DOHH2 (cell line): Measurements from ENCODE around the gene NRCAM.
"Not testable (repeated sequence)": the region's sequence is repeated elsewhere in the genome, so short reads cannot be mapped to it uniquely, and the experiment has no call there.

ENCODE experiments used
- H3F3A ChIP-seq: fragments of 200-600 bp; sonication (generic), shearing (Covaris generic); 2 replicates; pipeline ENCODE4 v1.6.0; 2016; ENCODE audit warnings: antibody characterized with exemption, mild to moderate bottlenecking; ENCODE audit not compliant: control insufficient read depth, insufficient read depth
- H3K27ac ChIP-seq: fragments of 200-600 bp; sonication (generic); 2 replicates; pipeline ENCODE4 v1.5.1; 2014; ENCODE audit warnings: low read depth, mild to moderate bottlenecking, low read length, moderate library complexity
- H3K27me3 ChIP-seq: fragments of 200-600 bp; sonication (generic); 2 replicates; pipeline ENCODE4 v1.6.1; 2014; ENCODE audit warnings: mild to moderate bottlenecking, low read length, mixed read lengths; ENCODE audit not compliant: control insufficient read depth
- H3K36me3 ChIP-seq: fragments of 200-600 bp; sonication (generic); 2 replicates; pipeline ENCODE4 v1.6.1; 2014; ENCODE audit warnings: mild to moderate bottlenecking, low read length, moderate library complexity, mixed read lengths; ENCODE audit not compliant: control insufficient read depth
- H3K4me1 ChIP-seq: fragments of 200-600 bp; sonication (generic); 2 replicates; pipeline ENCODE4 v1.6.1; 2014; ENCODE audit warnings: mild to moderate bottlenecking, low read length, mixed read lengths; ENCODE audit not compliant: control insufficient read depth
- H3K4me2 ChIP-seq: fragments of 200-600 bp; sonication (generic); 2 replicates; pipeline ENCODE4 v1.6.0; 2014; ENCODE audit warnings: mild to moderate bottlenecking, low read length, moderate library complexity
- H3K4me3 ChIP-seq: fragments of 200-600 bp; sonication (generic); 2 replicates; pipeline ENCODE4 v1.5.1; 2014; ENCODE audit warnings: mild to moderate bottlenecking, low read length, mixed read lengths
- H3K79me2 ChIP-seq: fragments of 200-600 bp; sonication (generic); 2 replicates; pipeline ENCODE4 v1.6.1; 2014; ENCODE audit warnings: mild to moderate bottlenecking, low read length, mixed read lengths; ENCODE audit not compliant: control insufficient read depth
- H3K9me2 ChIP-seq: fragments of 200-600 bp; sonication (generic); replicated peaks from 2 replicates; pipeline ENCODE4 v1.6.1; 2014; ENCODE audit warnings: mild to moderate bottlenecking, low read length, mixed read lengths; ENCODE audit not compliant: control insufficient read depth
- H3K9me3 ChIP-seq: fragments of 200-600 bp; sonication (generic); 2 replicates; pipeline ENCODE4 v1.6.1; 2014; ENCODE audit warnings: antibody characterized with exemption, low read length, mixed read lengths; ENCODE audit not compliant: control insufficient read depth, insufficient read depth
- H4K20me1 ChIP-seq: fragments of 200-600 bp; sonication (generic); 2 replicates; pipeline ENCODE4 v1.6.0; 2014; ENCODE audit warnings: low read depth, mild to moderate bottlenecking, antibody characterized with exemption, low read length, moderate library complexity; ENCODE audit not compliant: control insufficient read depth, insufficient read depth
- EZH2phosphoT487 ChIP-seq: fragments of 200-600 bp; sonication (generic); IDR thresholded peaks from 2 replicates; pipeline ENCODE4 v1.6.1; 2017; ENCODE audit warnings: borderline replicate concordance, mild to moderate bottlenecking, antibody characterized with exemption, low read length, moderate library complexity, mixed read lengths
- TF ChIP-seq, protein P1 (sequence below): fragments of 200-600 bp; sonication (generic); IDR thresholded peaks from one replicate; pipeline ENCODE4 v1.5.1; 2014; ENCODE audit warnings: antibody characterized with exemption, mild to moderate bottlenecking, low read depth, low read length; ENCODE audit not compliant: poor library complexity, severe bottlenecking

The NRCAM gene

DNA sequence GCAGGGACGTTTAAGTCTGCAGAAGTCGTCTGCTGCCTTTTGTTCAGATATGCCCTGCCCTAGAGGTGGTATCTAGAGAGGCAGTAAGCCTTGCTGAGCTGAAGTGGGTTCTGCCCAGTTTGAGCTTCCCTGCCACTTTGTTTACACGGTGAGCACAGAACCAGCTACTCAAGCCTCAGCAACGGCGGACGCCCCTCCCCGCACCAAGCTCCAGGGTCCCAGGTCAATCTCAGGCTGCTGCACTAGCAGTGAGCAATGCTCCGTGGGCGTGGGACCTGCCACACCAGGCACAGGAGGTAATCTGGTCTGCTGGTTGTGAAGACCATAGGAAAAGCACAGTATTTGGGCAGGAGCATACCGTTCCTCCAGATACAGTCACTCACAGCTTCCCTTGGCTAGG is 178.0 kb downstream of the NRCAM start:
- no peaks in the 10 kb centered on the region for H3F3A ChIP-seq
- no peak overlapping the region for H3K27ac ChIP-seq
- H4K20me1 ChIP-seq, result no peaks in the 10 kb centered on the region
- no peaks in the 10 kb centered on the region for H3K9me3 ChIP-seq
- H3K27me3 ChIP-seq, result no peaks in the 10 kb centered on the region
- TF ChIP-seq EZH2phosphoT487, result no peak
- TF ChIP-seq, protein P1, sequence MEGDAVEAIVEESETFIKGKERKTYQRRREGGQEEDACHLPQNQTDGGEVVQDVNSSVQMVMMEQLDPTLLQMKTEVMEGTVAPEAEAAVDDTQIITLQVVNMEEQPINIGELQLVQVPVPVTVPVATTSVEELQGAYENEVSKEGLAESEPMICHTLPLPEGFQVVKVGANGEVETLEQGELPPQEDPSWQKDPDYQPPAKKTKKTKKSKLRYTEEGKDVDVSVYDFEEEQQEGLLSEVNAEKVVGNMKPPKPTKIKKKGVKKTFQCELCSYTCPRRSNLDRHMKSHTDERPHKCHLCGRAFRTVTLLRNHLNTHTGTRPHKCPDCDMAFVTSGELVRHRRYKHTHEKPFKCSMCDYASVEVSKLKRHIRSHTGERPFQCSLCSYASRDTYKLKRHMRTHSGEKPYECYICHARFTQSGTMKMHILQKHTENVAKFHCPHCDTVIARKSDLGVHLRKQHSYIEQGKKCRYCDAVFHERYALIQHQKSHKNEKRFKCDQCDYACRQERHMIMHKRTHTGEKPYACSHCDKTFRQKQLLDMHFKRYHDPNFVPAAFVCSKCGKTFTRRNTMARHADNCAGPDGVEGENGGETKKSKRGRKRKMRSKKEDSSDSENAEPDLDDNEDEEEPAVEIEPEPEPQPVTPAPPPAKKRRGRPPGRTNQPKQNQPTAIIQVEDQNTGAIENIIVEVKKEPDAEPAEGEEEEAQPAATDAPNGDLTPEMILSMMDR, result no peak
- no peaks in the 10 kb centered on the region for H3K36me3 ChIP-seq
- H3K4me1 ChIP-seq, result peaks cover 6% of the 10 kb centered on the region
- no peaks in the 10 kb centered on the region for H3K79me2 ChIP-seq
- no peak overlapping the region for H3K4me2 ChIP-seq
- no peaks in the 10 kb centered on the region for H3K9me2 ChIP-seq
- H3K4me3 ChIP-seq, result no peak overlapping the region

DNA sequence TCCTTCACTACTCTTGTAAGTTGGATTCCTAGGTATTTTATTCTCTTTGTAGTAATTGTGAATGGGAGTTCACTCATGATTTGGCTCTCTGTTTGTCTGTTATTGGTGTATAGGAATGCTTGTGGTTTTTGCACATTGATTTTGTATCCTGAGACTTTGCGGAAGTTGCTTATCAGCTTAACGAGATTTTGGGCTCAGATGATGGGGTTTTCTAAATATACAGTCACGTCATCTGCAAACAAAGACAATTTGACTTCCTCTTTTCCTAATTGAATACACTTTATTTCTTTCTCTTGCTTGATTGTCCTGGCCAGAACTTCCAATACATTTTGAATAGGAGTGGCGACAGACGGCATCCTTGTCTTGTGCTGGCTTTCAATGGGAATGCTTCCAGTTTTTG is 181.8 kb downstream of the NRCAM start:
- not testable (repeated sequence) for H3K27me3 ChIP-seq, H3K79me2 ChIP-seq, H3K9me2 ChIP-seq, H4K20me1 ChIP-seq, H3K4me3 ChIP-seq, H3K4me2 ChIP-seq, H3K27ac ChIP-seq, H3K9me3 ChIP-seq, H3F3A ChIP-seq, H3K36me3 ChIP-seq
- H3K4me1 ChIP-seq, result peaks cover 34% of the 10 kb centered on the region

DNA sequence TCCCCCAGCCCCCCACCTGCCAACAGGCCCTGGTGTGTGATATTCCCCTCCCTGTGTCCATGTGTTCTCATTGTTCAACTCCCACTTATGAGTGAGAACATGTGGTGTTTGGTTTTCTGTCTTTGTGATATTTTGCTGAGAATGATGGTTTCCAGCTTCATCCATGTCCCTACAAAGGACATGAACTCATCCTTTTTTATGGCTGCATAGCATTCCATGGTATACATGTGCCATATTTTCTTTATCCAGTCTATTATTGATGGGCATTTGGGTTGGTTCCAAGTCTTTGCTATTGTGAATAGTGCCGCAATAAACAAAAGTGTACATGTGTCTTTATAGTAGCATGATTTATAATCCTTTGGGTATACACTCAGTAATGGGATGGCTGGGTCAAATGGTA is 183.3 kb downstream of the NRCAM start:
- not testable (repeated sequence) for H3K79me2 ChIP-seq, H3F3A ChIP-seq, H3K4me3 ChIP-seq, H3K9me3 ChIP-seq, H3K9me2 ChIP-seq, H3K4me2 ChIP-seq, H3K36me3 ChIP-seq, H3K27me3 ChIP-seq, H4K20me1 ChIP-seq, H3K27ac ChIP-seq
- H3K4me1 ChIP-seq, result peaks cover 44% of the 10 kb centered on the region

DNA sequence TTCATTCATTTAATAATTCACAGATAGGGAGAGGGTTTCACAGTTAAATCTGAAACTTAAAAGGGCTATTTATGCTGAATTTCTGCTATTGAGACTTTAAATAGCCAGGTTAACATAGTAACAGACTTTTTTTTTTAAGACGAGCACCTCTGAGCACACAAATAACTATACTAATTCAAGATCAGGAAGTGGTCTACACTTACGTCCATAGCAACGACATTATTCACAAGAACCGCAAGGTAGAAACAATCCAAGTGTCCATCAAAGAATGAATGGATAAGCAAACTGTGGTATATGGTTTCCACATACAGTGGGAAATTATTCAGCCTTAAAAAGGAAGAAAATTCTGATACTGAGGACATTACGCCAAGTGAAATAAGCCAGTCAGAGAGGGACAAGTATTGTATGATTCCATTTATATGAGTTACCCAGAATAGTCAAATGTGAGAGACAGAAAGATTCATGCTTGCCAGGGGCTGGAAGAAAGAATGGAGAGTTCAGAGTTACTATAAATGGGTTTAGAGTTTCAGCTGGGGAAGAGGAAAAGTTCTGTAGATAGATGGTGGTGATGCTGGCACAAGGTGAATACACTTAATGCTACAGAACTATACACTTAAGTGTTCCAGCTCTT is 185.7 kb downstream of the NRCAM start:
- Histone ChIP-seq H3K4me2 (peak overlapping the region; percentile 66), H3K27ac (peak overlapping the region; percentile 45), H4K20me1 (no peaks in the 10 kb centered on the region), H3K4me1 (peaks cover 45% of the 10 kb centered on the region), H3K9me3 (no peaks in the 10 kb centered on the region), H3K27me3 (no peaks in the 10 kb centered on the region), H3F3A (peaks cover 5% of the 10 kb centered on the region; the same call in 1 of the 2 replicates), H3K36me3 (no peaks in the 10 kb centered on the region), H3K9me2 (no peaks in the 10 kb centered on the region), H3K4me3 (peak overlapping the region; percentile 48), H3K79me2 (no peaks in the 10 kb centered on the region)
- TF ChIP-seq EZH2phosphoT487, result no peak
- TF ChIP-seq, protein P1, result no peak
